Medulla oblongata (tissue), 1 donor: ENCODE measurements around the gene RASD2.
A peak's percentile ranks its signal among the peaks of the same experiment; 100 is the strongest.

Experiments used
- DNase-seq: peaks from one replicate; pipeline ENCODE4 v3.0.0-alpha.2; 2015; ENCODE audit errors: extremely low spot score

RASD2 gene

DNA sequence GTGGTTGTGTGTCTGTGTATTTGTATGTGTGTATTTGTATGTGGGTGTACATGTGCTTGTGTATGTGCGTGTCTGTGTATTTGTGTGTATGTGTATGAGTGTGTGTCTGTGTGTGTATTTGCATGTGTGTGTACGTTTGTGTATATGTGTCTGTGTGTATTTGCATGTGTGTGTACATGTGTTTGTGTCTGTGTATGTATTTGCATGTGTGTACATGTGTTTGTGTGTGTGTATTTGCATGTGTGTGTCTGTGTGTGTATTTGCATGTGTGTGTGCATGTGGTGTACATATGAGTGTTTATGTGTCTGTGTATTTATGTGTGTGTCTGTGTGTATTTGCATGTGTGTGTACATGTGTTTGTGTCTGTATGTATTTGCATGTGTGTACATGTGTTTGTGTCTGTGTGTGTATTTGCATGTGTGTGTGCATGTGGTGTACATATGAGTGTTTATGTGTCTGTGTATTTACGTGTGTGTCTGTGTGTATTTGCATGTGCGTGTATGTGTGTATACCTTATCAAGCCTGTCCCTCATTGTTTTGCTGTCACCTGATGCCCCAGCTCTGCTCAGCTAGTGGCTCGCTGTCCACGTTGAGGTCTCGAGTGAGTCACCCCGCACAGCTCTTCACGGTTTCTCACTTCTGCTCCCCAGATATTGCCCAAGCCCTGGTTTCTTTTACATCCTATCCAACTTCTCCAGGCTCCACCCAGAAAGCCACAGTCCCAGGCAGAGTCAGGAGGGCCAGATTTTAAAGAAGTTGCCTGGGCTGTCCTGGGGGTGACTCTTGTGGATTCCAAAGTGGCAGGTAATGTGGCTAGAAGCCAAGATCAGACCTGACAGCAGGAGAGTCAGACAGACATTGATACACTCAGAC lies 61.3 kb downstream of the RASD2 start:
- DNase-seq: peak; percentile 39
